HepG2 (cell line): ENCODE results near the gene PFN1. TPM values are rescaled to one million over a fixed set of nuclear protein-coding genes. Genes with fewer than 3 reads are reported as not detected.

Experiments
- HMG20B ChIP-seq: conservative IDR thresholded peaks from 2 replicates; pipeline ENCODE4 v1.6.1; 2016; ENCODE audit warnings: missing genetic modification reagents, missing compliant biosample characterization
- HOXD1 ChIP-seq: sonication (generic); formaldehyde crosslinking; IDR thresholded peaks from 2 replicates; pipeline ENCODE4 v1.5.0; 2020; ENCODE audit warnings: missing genetic modification reagents
- NAIF1 ChIP-seq: sonication (generic); formaldehyde crosslinking; IDR thresholded peaks from 2 replicates; pipeline ENCODE4 v1.5.0; 2020; ENCODE audit warnings: mild to moderate bottlenecking, missing genetic modification reagents, borderline replicate concordance
- NR2F1 ChIP-seq, 2 experiments: fragments of 450-650 bp in 1 of 2; formaldehyde crosslinking in 1 of 2; IDR thresholded peaks; 2 replicates each; pipeline versions ENCODE4 v1.5.0 to v1.6.1; 2016 to 2020; ENCODE audit warnings: mild to moderate bottlenecking in 1 of 2, missing compliant biosample characterization in 1 of 2, missing genetic modification reagents in 1 of 2, moderate library complexity in 1 of 2
- RARA ChIP-seq: IDR thresholded peaks from 2 replicates; pipeline ENCODE4 v1.6.1; 2016; ENCODE audit warnings: missing genetic modification reagents, missing compliant biosample characterization
- RXRA ChIP-seq: sonication (generic); formaldehyde crosslinking; IDR thresholded peaks from 2 replicates; pipeline ENCODE4 v1.5.1; 2020; ENCODE audit warnings: missing genetic modification reagents
- SOX13 ChIP-seq, 3 experiments: fragments of 450-650 bp in 1 of 3; sonication (generic) in 1 of 3; formaldehyde crosslinking in 1 of 3; IDR thresholded peaks in 2 of 3; conservative IDR thresholded peaks in 1 of 3; 2 replicates each; pipeline versions ENCODE4 v1.5.0 to v1.6.1; 2016 to 2020; ENCODE audit warnings: antibody characterized with exemption in 1 of 3, mild to moderate bottlenecking in 1 of 3, missing compliant biosample characterization in 1 of 3, missing genetic modification reagents in 1 of 3, moderate library complexity in 1 of 3
- SP5 ChIP-seq: IDR thresholded peaks from 2 replicates; pipeline ENCODE4 v1.6.1; 2016; ENCODE audit warnings: low read depth, borderline replicate concordance
- ZFX ChIP-seq: sonication (generic); formaldehyde crosslinking; IDR thresholded peaks from 2 replicates; pipeline ENCODE4 v1.4.0; 2020; ENCODE audit warnings: mild to moderate bottlenecking, low read depth, missing genetic modification reagents, moderate library complexity
- ZNF547 ChIP-seq: sonication (generic); formaldehyde crosslinking; IDR thresholded peaks from 2 replicates; pipeline ENCODE4 v1.5.1; 2020; ENCODE audit warnings: mild to moderate bottlenecking, missing genetic modification reagents
- polyA plus RNA-seq, 8 experiments: library from polyadenylated mRNA; depleted of rRNA in 3 of 8; stranded (reverse) in 7 of 8; unstranded in 1 of 8; fragments of >200 nt; fragmentation: Illumina TruSeq in 4 of 8; extraction: Trizol in 4 of 8; gene quantifications; 2 replicates each; pipeline versions ENCODE4 v1.2.1 to v1.2.3, GENCODE V29; 2011 to 2016; ENCODE audit warnings: low read depth in 4 of 8, missing spikeins in 1 of 8, mixed read lengths in 1 of 8; ENCODE audit not compliant: insufficient read depth in 1 of 8
- total RNA-seq, 5 experiments: library from RNA; depleted of rRNA; stranded (reverse); fragments of >200 nt; fragmentation: Illumina TruSeq; extraction: Trizol; gene quantifications; 2 replicates each; pipeline ENCODE4 v1.2.3, GENCODE V29; 2016; ENCODE audit warnings: low read depth in 1 of 5
- TF ChIP-seq, protein P1 (sequence below): sonication (generic); formaldehyde crosslinking; IDR thresholded peaks from 2 replicates; pipeline ENCODE4 v1.5.1; 2020; ENCODE audit warnings: mild to moderate bottlenecking, missing genetic modification reagents, moderate library complexity
- TF ChIP-seq, protein P2 (sequence below): sonication (generic); formaldehyde crosslinking; IDR thresholded peaks from 2 replicates; pipeline ENCODE4 v1.5.0; 2020; ENCODE audit warnings: missing genetic modification reagents
- TF ChIP-seq, protein P3 (sequence below): sonication (generic); formaldehyde crosslinking; IDR thresholded peaks from 2 replicates; pipeline ENCODE4 v1.4.0; 2020; ENCODE audit warnings: mild to moderate bottlenecking, missing genetic modification reagents
- TF ChIP-seq, protein P4 (sequence below): sonication (generic); formaldehyde crosslinking; IDR thresholded peaks from 2 replicates; pipeline ENCODE4 v1.5.0; 2020; ENCODE audit warnings: mild to moderate bottlenecking, missing genetic modification reagents, borderline replicate concordance

PFN1 gene
- total and polyA plus RNA-seq, 2 of the 13 experiments (the other 11 are each of a cell fraction or from before 2014, with no cell fraction given): 494 to 613 TPM

DNA sequence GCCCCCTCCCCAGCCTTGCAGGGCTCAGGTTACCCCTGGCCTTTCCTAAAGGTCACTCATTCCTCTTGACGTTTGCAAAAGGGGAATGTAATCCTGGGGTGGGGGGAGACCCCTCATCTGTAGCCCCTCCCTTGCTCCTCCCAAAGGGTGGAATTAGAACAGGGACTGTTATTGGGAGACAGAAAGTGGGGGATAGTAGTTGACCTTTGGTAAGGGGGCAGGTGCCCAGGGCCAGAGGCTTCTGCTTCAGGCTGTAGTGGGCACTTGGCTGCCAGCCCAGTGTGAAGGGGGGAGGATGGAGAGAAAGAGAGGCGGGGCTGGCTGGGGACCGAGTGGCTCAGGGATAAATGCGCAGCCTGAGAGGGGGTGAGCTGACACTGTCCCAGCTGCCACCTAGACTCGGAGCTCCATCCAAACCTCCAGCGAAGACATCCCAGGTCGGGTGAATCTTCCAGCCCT lies 2.4 kb upstream of the PFN1 start, which contains the start of gene ENO3 (continued):
- TF ChIP-seq, protein P1, sequence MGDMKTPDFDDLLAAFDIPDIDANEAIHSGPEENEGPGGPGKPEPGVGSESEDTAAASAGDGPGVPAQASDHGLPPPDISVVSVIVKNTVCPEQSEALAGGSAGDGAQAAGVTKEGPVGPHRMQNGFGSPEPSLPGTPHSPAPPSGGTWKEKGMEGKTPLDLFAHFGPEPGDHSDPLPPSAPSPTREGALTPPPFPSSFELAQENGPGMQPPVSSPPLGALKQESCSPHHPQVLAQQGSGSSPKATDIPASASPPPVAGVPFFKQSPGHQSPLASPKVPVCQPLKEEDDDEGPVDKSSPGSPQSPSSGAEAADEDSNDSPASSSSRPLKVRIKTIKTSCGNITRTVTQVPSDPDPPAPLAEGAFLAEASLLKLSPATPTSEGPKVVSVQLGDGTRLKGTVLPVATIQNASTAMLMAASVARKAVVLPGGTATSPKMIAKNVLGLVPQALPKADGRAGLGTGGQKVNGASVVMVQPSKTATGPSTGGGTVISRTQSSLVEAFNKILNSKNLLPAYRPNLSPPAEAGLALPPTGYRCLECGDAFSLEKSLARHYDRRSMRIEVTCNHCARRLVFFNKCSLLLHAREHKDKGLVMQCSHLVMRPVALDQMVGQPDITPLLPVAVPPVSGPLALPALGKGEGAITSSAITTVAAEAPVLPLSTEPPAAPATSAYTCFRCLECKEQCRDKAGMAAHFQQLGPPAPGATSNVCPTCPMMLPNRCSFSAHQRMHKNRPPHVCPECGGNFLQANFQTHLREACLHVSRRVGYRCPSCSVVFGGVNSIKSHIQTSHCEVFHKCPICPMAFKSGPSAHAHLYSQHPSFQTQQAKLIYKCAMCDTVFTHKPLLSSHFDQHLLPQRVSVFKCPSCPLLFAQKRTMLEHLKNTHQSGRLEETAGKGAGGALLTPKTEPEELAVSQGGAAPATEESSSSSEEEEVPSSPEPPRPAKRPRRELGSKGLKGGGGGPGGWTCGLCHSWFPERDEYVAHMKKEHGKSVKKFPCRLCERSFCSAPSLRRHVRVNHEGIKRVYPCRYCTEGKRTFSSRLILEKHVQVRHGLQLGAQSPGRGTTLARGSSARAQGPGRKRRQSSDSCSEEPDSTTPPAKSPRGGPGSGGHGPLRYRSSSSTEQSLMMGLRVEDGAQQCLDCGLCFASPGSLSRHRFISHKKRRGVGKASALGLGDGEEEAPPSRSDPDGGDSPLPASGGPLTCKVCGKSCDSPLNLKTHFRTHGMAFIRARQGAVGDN (CRISPR knock-in tag): peak; percentile 57
- TF ChIP-seq SP5 (CRISPR knock-in tag): peak; percentile 62; the same call in 1 of the 2 replicates
- peak; percentile 49; the same call in 1 of the 2 replicates for TF ChIP-seq NAIF1 (CRISPR knock-in tag)
- no peak for TF ChIP-seq HOXD1 (CRISPR knock-in tag)
- peak; percentile 46 to 61 for TF ChIP-seq NR2F1 (CRISPR knock-in tag; IDR thresholded peaks at IDR 0.05)
- TF ChIP-seq, protein P2, sequence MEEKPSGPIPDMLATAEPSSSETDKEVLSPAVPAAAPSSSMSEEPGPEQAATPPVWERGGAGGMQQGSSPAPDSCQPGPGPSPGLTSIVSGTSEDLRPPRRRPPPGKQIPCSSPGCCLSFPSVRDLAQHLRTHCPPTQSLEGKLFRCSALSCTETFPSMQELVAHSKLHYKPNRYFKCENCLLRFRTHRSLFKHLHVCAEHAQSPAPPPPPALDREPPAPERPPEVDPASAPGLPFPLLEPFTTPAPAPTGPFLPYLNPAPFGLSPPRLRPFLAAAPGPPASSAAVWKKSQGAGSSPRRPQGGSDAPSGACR (CRISPR knock-in tag): 0 out of 2 replicates have a peak, but pooled peaks have one; percentile 19
- TF ChIP-seq, protein P3, sequence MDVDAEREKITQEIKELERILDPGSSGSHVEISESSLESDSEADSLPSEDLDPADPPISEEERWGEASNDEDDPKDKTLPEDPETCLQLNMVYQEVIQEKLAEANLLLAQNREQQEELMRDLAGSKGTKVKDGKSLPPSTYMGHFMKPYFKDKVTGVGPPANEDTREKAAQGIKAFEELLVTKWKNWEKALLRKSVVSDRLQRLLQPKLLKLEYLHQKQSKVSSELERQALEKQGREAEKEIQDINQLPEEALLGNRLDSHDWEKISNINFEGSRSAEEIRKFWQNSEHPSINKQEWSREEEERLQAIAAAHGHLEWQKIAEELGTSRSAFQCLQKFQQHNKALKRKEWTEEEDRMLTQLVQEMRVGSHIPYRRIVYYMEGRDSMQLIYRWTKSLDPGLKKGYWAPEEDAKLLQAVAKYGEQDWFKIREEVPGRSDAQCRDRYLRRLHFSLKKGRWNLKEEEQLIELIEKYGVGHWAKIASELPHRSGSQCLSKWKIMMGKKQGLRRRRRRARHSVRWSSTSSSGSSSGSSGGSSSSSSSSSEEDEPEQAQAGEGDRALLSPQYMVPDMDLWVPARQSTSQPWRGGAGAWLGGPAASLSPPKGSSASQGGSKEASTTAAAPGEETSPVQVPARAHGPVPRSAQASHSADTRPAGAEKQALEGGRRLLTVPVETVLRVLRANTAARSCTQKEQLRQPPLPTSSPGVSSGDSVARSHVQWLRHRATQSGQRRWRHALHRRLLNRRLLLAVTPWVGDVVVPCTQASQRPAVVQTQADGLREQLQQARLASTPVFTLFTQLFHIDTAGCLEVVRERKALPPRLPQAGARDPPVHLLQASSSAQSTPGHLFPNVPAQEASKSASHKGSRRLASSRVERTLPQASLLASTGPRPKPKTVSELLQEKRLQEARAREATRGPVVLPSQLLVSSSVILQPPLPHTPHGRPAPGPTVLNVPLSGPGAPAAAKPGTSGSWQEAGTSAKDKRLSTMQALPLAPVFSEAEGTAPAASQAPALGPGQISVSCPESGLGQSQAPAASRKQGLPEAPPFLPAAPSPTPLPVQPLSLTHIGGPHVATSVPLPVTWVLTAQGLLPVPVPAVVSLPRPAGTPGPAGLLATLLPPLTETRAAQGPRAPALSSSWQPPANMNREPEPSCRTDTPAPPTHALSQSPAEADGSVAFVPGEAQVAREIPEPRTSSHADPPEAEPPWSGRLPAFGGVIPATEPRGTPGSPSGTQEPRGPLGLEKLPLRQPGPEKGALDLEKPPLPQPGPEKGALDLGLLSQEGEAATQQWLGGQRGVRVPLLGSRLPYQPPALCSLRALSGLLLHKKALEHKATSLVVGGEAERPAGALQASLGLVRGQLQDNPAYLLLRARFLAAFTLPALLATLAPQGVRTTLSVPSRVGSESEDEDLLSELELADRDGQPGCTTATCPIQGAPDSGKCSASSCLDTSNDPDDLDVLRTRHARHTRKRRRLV (CRISPR knock-in tag): 0 out of 2 replicates have a peak, but pooled peaks have one; percentile 7
- no peak; the same call in 1 of the 2 replicates for TF ChIP-seq RXRA (CRISPR knock-in tag)
- TF ChIP-seq RARA (CRISPR knock-in tag): peak; percentile 11; the same call in 1 of the 2 replicates
- no peak for TF ChIP-seq ZNF547 (CRISPR knock-in tag)
- 0 out of 2 replicates have a peak, but pooled peaks have one; percentile 21 for TF ChIP-seq HMG20B (CRISPR knock-in tag)
- peak; percentile 62; the same call in 1 of the 2 replicates for TF ChIP-seq ZFX (CRISPR knock-in tag)
- TF ChIP-seq, protein P4, sequence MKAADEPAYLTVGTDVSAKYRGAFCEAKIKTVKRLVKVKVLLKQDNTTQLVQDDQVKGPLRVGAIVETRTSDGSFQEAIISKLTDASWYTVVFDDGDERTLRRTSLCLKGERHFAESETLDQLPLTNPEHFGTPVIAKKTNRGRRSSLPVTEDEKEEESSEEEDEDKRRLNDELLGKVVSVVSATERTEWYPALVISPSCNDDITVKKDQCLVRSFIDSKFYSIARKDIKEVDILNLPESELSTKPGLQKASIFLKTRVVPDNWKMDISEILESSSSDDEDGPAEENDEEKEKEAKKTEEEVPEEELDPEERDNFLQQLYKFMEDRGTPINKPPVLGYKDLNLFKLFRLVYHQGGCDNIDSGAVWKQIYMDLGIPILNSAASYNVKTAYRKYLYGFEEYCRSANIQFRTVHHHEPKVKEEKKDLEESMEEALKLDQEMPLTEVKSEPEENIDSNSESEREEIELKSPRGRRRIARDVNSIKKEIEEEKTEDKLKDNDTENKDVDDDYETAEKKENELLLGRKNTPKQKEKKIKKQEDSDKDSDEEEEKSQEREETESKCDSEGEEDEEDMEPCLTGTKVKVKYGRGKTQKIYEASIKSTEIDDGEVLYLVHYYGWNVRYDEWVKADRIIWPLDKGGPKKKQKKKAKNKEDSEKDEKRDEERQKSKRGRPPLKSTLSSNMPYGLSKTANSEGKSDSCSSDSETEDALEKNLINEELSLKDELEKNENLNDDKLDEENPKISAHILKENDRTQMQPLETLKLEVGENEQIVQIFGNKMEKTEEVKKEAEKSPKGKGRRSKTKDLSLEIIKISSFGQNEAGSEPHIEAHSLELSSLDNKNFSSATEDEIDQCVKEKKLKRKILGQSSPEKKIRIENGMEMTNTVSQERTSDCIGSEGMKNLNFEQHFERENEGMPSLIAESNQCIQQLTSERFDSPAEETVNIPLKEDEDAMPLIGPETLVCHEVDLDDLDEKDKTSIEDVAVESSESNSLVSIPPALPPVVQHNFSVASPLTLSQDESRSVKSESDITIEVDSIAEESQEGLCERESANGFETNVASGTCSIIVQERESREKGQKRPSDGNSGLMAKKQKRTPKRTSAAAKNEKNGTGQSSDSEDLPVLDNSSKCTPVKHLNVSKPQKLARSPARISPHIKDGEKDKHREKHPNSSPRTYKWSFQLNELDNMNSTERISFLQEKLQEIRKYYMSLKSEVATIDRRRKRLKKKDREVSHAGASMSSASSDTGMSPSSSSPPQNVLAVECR: peak; percentile 60; the same call in 1 of the 2 replicates
- TF ChIP-seq SOX13 (IDR thresholded peaks at IDR 0.05): no peak
- TF ChIP-seq SOX13 (CRISPR knock-in tag; conservative IDR thresholded peaks at IDR 0.05 in 1 of 2, IDR thresholded peaks at IDR 0.05 in 1 of 2): peak in 1 of 2 experiments; percentile 44; a peak in 1 of 4 replicates
